ENCODE data around the gene DNAJC18.

The DNAJC18 gene

GRCh38 chr5:139396691-139397090 is 42.6 kb downstream of the DNAJC18 start:
- no peak for TF ChIP-seq CTCF (conservative IDR thresholded peaks at IDR 0.05)
- no peak overlapping the region for H3K27ac ChIP-seq

- no peak overlapping the region for H3K27ac ChIP-seq
- no peak for TF ChIP-seq CTCF (conservative IDR thresholded peaks at IDR 0.05)
These were observed 43.3 kb downstream of the DNAJC18 start for GRCh38 chr5:139395844-139396640.

GRCh38 chr5:139394654-139395566 is 44.4 kb downstream of the DNAJC18 start, which contains the start of gene PROB1:
Gene PROB1 (minus strand): TSS chr5:139395104. CDS start chr5:139395081, 23 bp downstream.
- no peak within 1 kb of the TSS for H3K27ac ChIP-seq
- TF ChIP-seq CTCF (conservative IDR thresholded peaks at IDR 0.05), result no peak

GRCh38 chr5:139394123-139394653 is 45.1 kb downstream of the DNAJC18 start:
- H3K27ac ChIP-seq, result no peak overlapping the region
- no peak for TF ChIP-seq CTCF (conservative IDR thresholded peaks at IDR 0.05)

- H3K27ac ChIP-seq, result peak overlapping the region; percentile 61; the same call in 1 of the 2 replicates
- no peak for TF ChIP-seq CTCF (conservative IDR thresholded peaks at IDR 0.05)
These were observed 45.7 kb downstream of the DNAJC18 start for GRCh38 chr5:139393497-139394122.

GRCh38 chr5:139392678-139393496 is 46.4 kb downstream of the DNAJC18 start:
- H3K27ac ChIP-seq, result peak overlapping the region; percentile 61

More at GRCh38 chr5:139392678-139393496, 46.4 kb downstream of the DNAJC18 start:
- TF ChIP-seq CTCF (conservative IDR thresholded peaks at IDR 0.05), result peak; percentile 85

Measured in VCaP (cell line).